HepG2 (cell line): ENCODE results near the gene MMS19. TPM values are rescaled to one million over a fixed set of nuclear protein-coding genes. Genes with fewer than 3 reads are reported as not detected.

Experiments
- CC2D1A ChIP-seq: sonication (generic); formaldehyde crosslinking; IDR thresholded peaks from 2 replicates; pipeline ENCODE4 v1.8.1; 2023; ENCODE audit warnings: mild to moderate bottlenecking, missing genetic modification reagents
- DNMT1 ChIP-seq: sonication (generic); formaldehyde crosslinking; IDR thresholded peaks from 2 replicates; pipeline ENCODE4 v1.5.1; 2020; ENCODE audit warnings: mild to moderate bottlenecking, missing genetic modification reagents
- DRAP1 ChIP-seq: IDR thresholded peaks from 2 replicates; pipeline ENCODE4 v1.6.1; 2016; ENCODE audit warnings: missing genetic modification reagents, missing compliant biosample characterization
- HOXA3 ChIP-seq: sonication (generic); formaldehyde crosslinking; IDR thresholded peaks from 2 replicates; pipeline ENCODE4 v1.5.0; 2020; ENCODE audit warnings: missing genetic modification reagents
- HOXA7 ChIP-seq: sonication (generic); formaldehyde crosslinking; IDR thresholded peaks from 2 replicates; pipeline ENCODE4 v1.8.1; 2022; ENCODE audit warnings: mild to moderate bottlenecking, missing genetic modification reagents, moderate library complexity
- IRF9 ChIP-seq: sonication (generic); formaldehyde crosslinking; IDR thresholded peaks from 2 replicates; pipeline ENCODE4 v1.8.0; 2022; ENCODE audit warnings: missing genetic modification reagents, mild to moderate bottlenecking, borderline replicate concordance
- KDM4B ChIP-seq: sonication (generic); formaldehyde crosslinking; IDR thresholded peaks from 2 replicates; pipeline ENCODE4 v1.4.0; 2020; ENCODE audit warnings: missing genetic modification reagents
- NBN ChIP-seq: fragments of 450-650 bp; conservative IDR thresholded peaks from 2 replicates; pipeline ENCODE4 v1.6.1; 2017
- PTBP1 ChIP-seq: fragments of 200-400 bp; formaldehyde crosslinking; IDR thresholded peaks from 2 replicates; pipeline ENCODE4 v1.6.1; 2018; ENCODE audit warnings: low read length, low read depth; ENCODE audit not compliant: poor library complexity, severe bottlenecking
- SIX1 ChIP-seq: sonication (generic); formaldehyde crosslinking; IDR thresholded peaks from 2 replicates; pipeline ENCODE4 v1.4.0; 2020; ENCODE audit warnings: missing genetic modification reagents, borderline replicate concordance
- TEAD2 ChIP-seq: sonication (generic); formaldehyde crosslinking; IDR thresholded peaks from 2 replicates; pipeline ENCODE4 v1.9.0; 2021; ENCODE audit warnings: missing genetic modification reagents
- ZBTB8A ChIP-seq: sonication (generic); formaldehyde crosslinking; IDR thresholded peaks from 2 replicates; pipeline ENCODE4 v1.4.0; 2020; ENCODE audit warnings: mild to moderate bottlenecking, low read depth, missing genetic modification reagents, borderline replicate concordance
- ZFP1 ChIP-seq: IDR thresholded peaks from 2 replicates; pipeline ENCODE4 v1.6.1; 2016
- ZKSCAN8 ChIP-seq: IDR thresholded peaks from 2 replicates; pipeline ENCODE4 v1.6.1; 2016; ENCODE audit warnings: borderline replicate concordance, missing genetic modification reagents, missing compliant biosample characterization
- ZNF574 ChIP-seq: sonication (generic); formaldehyde crosslinking; IDR thresholded peaks from 2 replicates; pipeline ENCODE4 v1.4.0; 2020; ENCODE audit warnings: missing genetic modification reagents
- ZNF776 ChIP-seq: sonication (generic); formaldehyde crosslinking; IDR thresholded peaks from 2 replicates; pipeline ENCODE4 v1.4.0; 2020; ENCODE audit warnings: mild to moderate bottlenecking, missing genetic modification reagents
- polyA plus RNA-seq, 8 experiments: library from polyadenylated mRNA; depleted of rRNA in 3 of 8; stranded (reverse) in 7 of 8; unstranded in 1 of 8; fragments of >200 nt; fragmentation: Illumina TruSeq in 4 of 8; extraction: Trizol in 4 of 8; gene quantifications; 2 replicates each; pipeline versions ENCODE4 v1.2.1 to v1.2.3, GENCODE V29; 2011 to 2016; ENCODE audit warnings: low read depth in 4 of 8, missing spikeins in 1 of 8, mixed read lengths in 1 of 8; ENCODE audit not compliant: insufficient read depth in 1 of 8
- total RNA-seq, 5 experiments: library from RNA; depleted of rRNA; stranded (reverse); fragments of >200 nt; fragmentation: Illumina TruSeq; extraction: Trizol; gene quantifications; 2 replicates each; pipeline ENCODE4 v1.2.3, GENCODE V29; 2016; ENCODE audit warnings: low read depth in 1 of 5
- TF ChIP-seq, protein P1 (sequence below): sonication (generic); formaldehyde crosslinking; conservative IDR thresholded peaks from 2 replicates; pipeline ENCODE4 v1.8.1; 2023; ENCODE audit warnings: missing genetic modification reagents
- TF ChIP-seq, protein P2 (sequence below): IDR thresholded peaks from 2 replicates; pipeline ENCODE4 v1.6.1; 2016; ENCODE audit warnings: missing compliant biosample characterization, missing genetic modification reagents, borderline replicate concordance
- TF ChIP-seq, protein P3 (sequence below): sonication (generic); formaldehyde crosslinking; IDR thresholded peaks from 2 replicates; pipeline ENCODE4 v1.4.0; 2020; ENCODE audit warnings: missing genetic modification reagents
- TF ChIP-seq, protein P4 (sequence below): IDR thresholded peaks from 2 replicates; pipeline ENCODE4 v1.6.1; 2016; ENCODE audit warnings: low read depth

The MMS19 gene
- total and polyA plus RNA-seq, 2 of the 13 experiments (the other 11 are each of a cell fraction or from before 2014, with no cell fraction given): 76.4 to 107 TPM

- TF ChIP-seq, protein P1, sequence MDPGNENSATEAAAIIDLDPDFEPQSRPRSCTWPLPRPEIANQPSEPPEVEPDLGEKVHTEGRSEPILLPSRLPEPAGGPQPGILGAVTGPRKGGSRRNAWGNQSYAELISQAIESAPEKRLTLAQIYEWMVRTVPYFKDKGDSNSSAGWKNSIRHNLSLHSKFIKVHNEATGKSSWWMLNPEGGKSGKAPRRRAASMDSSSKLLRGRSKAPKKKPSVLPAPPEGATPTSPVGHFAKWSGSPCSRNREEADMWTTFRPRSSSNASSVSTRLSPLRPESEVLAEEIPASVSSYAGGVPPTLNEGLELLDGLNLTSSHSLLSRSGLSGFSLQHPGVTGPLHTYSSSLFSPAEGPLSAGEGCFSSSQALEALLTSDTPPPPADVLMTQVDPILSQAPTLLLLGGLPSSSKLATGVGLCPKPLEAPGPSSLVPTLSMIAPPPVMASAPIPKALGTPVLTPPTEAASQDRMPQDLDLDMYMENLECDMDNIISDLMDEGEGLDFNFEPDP (CRISPR knock-in tag): no peak
- TF ChIP-seq CC2D1A (CRISPR knock-in tag) (no peak), KDM4B (CRISPR knock-in tag) (no peak), HOXA7 (CRISPR knock-in tag) (no peak), DRAP1 (CRISPR knock-in tag) (peak; percentile 91), DNMT1 (CRISPR knock-in tag) (no peak), SIX1 (CRISPR knock-in tag) (no peak), ZKSCAN8 (CRISPR knock-in tag) (no peak), NBN (no peak), TEAD2 (CRISPR knock-in tag) (no peak), ZNF776 (CRISPR knock-in tag) (no peak), ZNF574 (CRISPR knock-in tag) (no peak; the same call in 1 of the 2 replicates), ZFP1 (CRISPR knock-in tag) (no peak; the same call in 1 of the 2 replicates), HOXA3 (CRISPR knock-in tag) (no peak), IRF9 (CRISPR knock-in tag) (peak; percentile 69; the same call in 1 of the 2 replicates), PTBP1 (no peak), ZBTB8A (CRISPR knock-in tag) (no peak)
- TF ChIP-seq, protein P2, sequence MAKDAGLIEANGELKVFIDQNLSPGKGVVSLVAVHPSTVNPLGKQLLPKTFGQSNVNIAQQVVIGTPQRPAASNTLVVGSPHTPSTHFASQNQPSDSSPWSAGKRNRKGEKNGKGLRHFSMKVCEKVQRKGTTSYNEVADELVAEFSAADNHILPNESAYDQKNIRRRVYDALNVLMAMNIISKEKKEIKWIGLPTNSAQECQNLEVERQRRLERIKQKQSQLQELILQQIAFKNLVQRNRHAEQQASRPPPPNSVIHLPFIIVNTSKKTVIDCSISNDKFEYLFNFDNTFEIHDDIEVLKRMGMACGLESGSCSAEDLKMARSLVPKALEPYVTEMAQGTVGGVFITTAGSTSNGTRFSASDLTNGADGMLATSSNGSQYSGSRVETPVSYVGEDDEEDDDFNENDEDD (CRISPR knock-in tag): 0 out of 2 replicates have a peak, but pooled peaks have one; percentile 19
- TF ChIP-seq, protein P3, sequence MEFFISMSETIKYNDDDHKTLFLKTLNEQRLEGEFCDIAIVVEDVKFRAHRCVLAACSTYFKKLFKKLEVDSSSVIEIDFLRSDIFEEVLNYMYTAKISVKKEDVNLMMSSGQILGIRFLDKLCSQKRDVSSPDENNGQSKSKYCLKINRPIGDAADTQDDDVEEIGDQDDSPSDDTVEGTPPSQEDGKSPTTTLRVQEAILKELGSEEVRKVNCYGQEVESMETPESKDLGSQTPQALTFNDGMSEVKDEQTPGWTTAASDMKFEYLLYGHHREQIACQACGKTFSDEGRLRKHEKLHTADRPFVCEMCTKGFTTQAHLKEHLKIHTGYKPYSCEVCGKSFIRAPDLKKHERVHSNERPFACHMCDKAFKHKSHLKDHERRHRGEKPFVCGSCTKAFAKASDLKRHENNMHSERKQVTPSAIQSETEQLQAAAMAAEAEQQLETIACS (CRISPR knock-in tag): no peak
- TF ChIP-seq, protein P4, sequence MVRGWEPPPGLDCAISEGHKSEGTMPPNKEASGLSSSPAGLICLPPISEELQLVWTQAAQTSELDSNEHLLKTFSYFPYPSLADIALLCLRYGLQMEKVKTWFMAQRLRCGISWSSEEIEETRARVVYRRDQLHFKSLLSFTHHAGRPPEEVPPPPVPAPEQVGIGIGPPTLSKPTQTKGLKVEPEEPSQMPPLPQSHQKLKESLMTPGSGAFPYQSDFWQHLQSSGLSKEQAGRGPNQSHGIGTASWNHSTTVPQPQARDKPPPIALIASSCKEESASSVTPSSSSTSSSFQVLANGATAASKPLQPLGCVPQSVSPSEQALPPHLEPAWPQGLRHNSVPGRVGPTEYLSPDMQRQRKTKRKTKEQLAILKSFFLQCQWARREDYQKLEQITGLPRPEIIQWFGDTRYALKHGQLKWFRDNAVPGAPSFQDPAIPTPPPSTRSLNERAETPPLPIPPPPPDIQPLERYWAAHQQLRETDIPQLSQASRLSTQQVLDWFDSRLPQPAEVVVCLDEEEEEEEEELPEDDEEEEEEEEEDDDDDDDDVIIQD (CRISPR knock-in tag): no peak
Measured at GRCh38 chr10:97498076-97498840, at the start of gene MMS19 (continued).
